HG03460 (cell line): Measurements from ENCODE around the gene ZNF483.
"Not testable (repeated sequence)": the region's sequence is repeated elsewhere in the genome, so short reads cannot be mapped to it uniquely, and the experiment has no call there.

Experiments
- ATAC-seq: cut with Tn5 transposase; IDR thresholded peaks from one replicate; pipeline ENCODE4 v1.9.1; 2021; ENCODE audit not compliant: unreplicated experiment

ZNF483 gene

DNA sequence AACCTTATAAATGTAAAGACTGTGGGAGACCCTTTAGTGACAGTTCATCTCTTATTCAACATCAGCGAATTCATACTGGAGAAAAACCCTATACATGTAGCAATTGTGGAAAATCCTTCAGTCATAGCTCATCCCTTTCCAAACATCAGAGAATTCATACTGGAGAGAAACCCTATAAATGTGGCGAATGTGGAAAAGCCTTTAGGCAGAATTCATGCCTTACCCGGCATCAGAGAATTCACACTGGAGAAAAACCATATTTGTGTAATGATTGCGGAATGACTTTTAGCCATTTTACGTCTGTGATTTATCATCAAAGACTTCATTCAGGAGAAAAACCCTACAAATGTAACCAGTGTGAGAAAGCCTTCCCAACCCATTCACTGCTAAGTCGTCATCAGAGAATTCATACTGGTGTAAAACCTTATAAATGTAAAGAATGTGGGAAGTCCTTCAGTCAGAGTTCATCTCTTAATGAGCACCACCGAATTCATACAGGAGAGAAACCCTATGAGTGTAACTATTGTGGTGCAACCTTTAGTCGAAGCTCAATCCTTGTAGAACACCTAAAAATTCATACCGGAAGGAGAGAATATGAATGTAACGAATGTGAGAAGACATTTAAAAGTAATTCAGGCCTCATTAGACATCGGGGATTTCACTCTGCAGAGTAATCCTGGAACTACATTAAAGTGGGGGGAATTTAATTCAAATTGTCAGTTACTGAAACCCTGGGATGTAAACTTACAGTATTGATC is 17.7 kb downstream of the ZNF483 start:
- ATAC-seq: no peak

GRCh38 chr9:111548623-111549022 is 23.6 kb downstream of the ZNF483 start:
- no peak for ATAC-seq

- ATAC-seq: not testable (repeated sequence)
Measured at GRCh38 chr9:111555425-111555824, 30.4 kb downstream of the ZNF483 start.

- ATAC-seq: no peak
Measured at GRCh38 chr9:111559000-111559610, 34.1 kb downstream of the ZNF483 start.

- ATAC-seq: no peak
Measured at GRCh38 chr9:111561165-111561719, 36.3 kb downstream of the ZNF483 start.

DNA sequence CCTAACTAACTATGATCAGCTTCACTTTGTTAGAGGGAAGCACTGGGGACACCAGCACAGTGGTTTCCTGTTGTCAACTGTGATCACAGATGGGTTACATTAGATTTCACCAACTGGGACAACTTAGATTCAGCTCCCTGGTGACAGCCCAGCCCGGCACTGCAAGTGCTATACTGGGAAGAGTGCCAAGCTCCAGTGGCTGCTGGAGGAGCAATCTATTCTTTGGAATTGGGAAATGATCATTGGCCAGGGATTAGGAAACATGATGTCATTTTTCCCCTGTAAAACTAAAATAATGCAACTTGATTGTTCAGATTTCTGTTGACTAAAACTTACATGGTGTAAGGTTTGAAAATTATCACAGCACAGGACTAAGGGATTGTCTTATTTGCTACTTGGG is 41.3 kb downstream of the ZNF483 start:
- ATAC-seq: no peak

GRCh38 chr9:111568127-111568526 is 43.1 kb downstream of the ZNF483 start:
- not testable (repeated sequence) for ATAC-seq

DNA sequence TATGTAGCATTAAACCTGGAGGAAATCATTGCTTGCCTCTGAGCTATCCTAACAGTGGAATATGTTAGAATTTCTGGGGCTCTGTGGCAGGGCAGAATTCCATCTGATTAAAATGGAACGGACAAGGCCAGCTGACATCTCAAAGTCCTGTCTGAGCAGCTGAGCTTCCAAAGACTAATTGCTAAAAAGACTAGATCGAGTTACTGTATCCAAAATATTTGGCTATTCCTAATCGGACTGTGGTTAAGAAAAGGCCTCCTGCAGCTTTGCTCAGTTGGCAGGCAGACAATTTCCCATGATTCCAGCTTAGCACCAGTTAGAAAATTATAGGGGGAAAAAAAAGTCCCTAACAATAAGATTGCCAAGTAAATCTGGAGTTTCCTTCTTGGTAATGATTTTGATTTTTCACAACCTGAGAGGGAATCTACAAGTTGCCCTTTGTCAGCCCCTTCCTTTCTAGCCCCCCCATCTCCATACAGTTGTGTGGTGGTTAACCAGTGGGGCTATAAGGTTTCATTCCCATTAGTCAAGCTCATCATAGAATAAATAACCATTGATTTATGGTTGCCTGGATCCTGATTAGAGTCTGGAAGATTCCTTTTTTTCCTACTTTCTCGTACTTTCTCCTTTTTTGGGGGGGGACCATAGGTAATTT is 48.1 kb downstream of the ZNF483 start:
- ATAC-seq: no peak

DNA sequence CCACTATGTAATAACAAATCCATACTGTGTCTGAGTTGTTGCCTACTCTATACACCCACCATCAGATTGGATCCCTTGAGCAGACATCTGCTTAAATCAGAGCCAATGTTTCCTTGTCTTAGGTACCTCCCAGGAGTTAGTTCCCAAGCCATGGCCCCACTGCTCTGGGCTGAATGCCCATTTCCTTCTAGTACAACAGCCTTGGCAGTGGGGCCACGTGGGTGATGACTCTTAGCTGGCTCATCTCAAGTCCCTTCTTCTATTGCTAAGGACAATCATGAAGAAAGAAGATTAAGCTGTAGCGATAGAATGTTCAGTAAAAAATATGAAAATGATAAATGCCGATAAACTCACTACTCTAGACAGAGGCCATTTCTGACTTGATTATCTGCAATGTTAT is 57.9 kb downstream of the ZNF483 start:
- no peak for ATAC-seq

GRCh38 chr9:111586378-111586777 is 61.4 kb downstream of the ZNF483 start:
- ATAC-seq: no peak

GRCh38 chr9:111588846-111589245 is 63.9 kb downstream of the ZNF483 start:
- ATAC-seq: no peak

DNA sequence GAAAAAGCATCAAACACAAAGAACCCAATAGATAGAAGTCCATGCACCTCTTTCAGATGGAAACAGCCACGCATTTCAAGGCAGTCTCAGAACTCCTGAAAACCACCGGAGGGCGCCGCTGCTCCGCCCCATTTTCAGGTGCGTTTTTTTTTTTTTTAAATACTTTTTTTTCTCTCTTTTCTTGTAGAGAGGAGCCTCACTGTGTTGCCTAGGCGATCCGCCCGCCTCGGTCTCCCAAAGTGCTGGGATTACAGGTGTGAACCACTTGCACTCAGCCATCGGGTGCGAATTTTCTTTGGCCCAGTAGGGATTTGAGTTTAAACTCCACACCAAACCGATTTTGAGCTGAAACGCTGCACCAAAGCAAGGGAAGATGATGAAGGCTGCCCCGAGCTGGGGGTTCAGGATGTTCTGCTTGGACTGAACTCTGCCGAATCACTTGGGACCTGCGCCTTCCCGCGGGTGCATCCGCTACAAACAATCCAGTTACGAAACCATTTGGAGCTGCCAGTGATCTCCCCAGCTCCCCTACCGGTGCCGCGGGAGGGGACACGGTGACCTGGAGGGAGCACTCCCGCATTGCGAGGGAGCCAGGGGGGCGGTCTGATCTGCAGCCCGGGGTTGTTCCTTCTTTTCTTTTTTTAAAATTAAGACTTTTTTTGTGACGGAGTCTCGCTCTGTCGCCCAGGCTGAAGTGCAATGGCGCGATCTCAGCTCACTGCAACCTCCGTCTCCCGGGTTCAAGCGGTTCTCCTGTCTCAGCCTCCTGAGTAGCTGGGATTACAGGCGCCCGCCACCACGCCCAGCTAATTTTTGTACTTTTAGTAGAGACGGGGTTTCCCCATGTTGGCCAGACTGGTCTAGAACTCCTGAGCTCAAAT is 73.1 kb downstream of the ZNF483 start:
- ATAC-seq: peak; percentile 57

GRCh38 chr9:111598733-111599091 is 73.7 kb downstream of the ZNF483 start:
- no peak for ATAC-seq

GRCh38 chr9:111599092-111599954 is 74.3 kb downstream of the ZNF483 start, which contains the start of gene PTGR1:
Gene PTGR1, minus strand, starts transcription at chr9:111599647. Its CDS starts 2,225 bp downstream, at chr9:111597422.
- ATAC-seq: no peak

DNA sequence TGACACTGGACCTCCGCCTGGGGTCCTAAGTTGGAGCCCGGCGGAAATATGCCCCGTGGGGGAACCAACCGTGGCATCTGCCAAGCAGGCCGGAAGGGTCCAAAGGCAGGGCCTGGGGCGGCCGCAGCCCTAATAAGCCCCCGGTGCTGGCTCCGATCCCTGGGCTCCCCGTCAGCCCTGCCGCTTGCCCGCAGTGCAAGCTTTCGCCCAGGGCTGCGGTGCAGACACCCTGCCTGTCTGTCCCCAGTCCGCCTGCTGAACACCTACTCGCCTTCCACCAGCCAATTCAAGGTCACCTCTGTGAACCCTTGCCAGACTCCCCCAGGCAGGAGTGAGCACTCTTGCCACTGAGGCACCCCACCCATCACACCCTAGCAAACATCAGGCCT is 75.0 kb downstream of the ZNF483 start:
- ATAC-seq: no peak

DNA sequence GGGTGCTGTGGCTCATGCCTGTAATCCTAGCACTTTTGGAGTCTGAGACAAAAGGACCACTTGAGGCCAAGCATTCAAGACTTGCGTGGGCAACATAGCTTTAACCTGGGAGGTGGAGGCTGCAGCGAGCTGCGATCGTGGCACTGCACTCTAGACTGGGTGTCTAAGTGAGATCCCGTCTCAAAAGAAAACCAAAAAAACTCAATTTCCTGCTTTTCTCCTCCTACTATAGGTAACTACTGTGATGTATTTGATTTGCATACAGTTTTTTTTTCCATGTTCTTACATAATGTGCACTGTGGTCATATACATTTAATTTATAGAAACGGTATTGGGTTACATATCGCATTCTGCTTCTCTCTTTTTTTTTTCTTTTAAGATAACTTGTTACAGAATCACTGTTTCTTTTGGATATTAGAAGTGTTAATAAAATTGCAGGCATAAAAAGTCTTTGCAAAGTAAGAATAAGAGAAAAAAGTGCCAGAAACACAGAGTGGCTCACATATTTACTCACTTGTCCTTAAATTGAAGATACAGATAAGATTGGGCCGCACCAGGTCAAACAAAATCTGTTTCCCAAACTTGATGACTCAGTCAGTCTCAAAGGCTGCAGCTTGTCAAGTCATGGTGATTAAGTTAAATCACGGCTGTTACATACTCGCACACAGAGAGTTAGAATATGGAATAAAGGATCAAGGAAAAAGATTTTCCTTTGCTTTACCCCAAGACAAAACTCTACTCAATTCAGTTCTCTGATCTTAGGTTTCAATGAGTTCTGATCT is 76.4 kb downstream of the ZNF483 start:
- no peak for ATAC-seq

DNA sequence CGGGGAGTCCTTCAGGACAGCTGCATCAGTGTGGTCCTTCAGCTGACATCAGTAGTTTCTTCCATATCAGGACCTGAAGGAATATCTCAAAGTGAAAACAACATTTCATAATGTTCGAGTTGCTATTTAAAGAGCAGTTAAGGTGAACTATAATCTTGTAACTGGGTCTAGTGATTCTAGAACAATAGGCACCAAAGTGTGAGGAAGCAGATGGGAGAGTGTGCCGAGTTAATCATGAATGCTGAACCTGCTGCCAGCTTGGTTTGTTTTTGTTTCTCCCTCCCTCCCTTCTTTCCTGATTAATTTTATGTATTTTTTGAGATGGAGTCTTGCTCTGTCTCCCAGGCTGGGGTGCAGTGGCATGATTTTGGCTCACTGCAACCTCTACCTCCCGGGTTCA is 78.1 kb downstream of the ZNF483 start:
- no peak for ATAC-seq

- no peak for ATAC-seq
Measured at GRCh38 chr9:111604054-111604615, 79.2 kb downstream of the ZNF483 start.

DNA sequence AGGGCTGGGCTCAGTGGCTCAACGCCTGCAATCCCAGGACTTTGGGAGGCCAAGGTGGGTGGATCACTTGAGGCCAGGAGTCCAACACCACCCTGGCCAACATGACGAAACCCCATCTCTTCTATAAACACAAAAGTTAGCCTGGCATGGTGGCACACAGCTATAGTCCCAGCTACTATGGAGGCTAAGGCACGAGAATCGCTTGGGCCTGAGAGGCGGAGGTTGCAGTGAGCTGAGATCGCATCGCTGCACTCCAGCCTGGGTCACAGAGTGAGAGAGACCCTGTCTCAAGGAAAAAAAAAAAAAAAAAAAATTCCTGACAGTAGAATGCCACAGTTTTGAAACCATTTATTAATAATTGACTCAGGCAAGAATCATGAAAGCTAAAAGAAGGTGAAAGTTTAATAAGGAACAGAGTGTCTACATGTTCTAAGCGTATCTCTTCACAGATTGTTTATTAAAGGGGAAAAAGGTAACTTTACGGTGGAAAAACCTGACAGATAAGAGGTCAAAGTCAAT is 80.1 kb downstream of the ZNF483 start:
- ATAC-seq: no peak
